Middle frontal gyrus (tissue), 1 donor: ENCODE measurements around the gene GINS3.

Experiments
- DNase-seq: peaks from one replicate; pipeline ENCODE4 v3.0.0-alpha.2; 2015; ENCODE audit warnings: low spot score; ENCODE audit errors: extremely low spot score

Gene GINS3

DNA sequence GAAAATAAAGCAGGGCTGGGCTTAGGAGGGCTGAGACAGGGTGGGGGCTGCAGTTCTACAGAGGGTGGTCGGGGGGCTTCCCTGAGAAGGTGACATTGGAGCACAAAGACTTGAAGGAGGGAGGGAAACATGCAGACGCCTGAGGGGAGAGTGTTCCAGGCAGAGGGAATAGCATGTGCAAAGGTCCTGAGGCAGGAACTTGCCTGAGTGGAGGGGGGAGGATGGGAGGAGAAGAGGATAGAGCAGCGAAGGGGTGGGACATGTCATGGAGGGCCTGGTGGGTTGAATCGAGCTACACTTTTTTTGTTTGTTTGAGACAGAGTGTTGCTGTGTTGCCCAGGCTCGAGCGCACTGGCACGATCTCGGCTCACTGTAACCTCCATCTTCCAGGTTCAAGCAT is 33.0 kb downstream of the GINS3 start:
- no peak for DNase-seq

DNA sequence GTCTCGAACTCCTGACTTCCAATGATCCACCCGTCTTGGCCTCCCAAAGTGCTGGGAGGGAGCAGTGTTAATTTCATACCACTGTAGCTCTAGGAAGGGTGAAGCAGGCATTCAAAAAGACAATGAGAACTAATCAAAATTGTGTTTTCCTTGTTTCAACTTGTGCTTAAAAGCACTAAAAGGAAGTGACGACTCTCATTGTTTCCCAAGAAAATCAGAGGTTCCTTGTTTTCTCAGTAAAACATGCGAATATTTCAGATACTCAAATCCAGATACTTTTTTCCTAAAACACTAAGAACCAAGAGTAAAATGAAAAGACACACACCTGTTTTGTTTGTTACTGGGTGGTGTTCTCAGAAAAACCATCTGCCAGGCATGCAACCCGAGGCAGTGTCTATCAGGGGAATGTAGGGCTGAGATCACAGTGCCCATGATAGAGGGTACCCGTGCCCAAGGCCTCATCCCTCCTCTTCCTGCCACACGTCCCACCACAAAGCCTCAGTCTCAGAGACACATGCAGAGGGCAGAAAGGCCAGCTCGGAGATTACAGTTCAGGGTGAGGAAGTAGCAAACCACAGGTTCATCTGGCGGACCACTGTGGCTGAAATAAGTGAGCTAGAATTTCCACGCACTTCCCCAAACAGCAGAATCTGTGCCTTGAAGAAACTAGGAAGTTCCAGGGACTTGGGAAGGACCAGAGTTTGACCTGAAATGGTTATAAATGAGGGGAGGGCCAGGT is 33.7 kb downstream of the GINS3 start:
- no peak for DNase-seq

DNA sequence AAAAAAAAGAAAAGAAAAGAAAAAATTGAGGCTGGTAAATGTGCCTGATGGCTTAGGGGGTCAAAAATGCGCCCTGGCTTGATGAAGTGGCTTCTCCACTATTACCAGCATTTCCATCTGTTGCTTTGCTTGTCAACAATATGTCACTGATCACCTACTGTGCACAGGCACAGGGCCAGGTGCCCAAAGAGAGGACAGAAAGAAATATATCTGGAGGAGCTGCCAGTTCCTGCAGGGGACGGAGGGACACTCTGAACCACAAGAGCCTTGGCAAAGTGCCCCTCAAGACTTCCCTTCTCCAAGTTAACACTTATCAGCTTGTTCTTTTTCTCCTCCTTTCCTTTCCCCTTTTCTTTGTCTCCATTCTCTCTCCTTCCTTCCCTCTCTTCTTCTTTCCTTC is 34.7 kb downstream of the GINS3 start:
- no peak for DNase-seq

DNA sequence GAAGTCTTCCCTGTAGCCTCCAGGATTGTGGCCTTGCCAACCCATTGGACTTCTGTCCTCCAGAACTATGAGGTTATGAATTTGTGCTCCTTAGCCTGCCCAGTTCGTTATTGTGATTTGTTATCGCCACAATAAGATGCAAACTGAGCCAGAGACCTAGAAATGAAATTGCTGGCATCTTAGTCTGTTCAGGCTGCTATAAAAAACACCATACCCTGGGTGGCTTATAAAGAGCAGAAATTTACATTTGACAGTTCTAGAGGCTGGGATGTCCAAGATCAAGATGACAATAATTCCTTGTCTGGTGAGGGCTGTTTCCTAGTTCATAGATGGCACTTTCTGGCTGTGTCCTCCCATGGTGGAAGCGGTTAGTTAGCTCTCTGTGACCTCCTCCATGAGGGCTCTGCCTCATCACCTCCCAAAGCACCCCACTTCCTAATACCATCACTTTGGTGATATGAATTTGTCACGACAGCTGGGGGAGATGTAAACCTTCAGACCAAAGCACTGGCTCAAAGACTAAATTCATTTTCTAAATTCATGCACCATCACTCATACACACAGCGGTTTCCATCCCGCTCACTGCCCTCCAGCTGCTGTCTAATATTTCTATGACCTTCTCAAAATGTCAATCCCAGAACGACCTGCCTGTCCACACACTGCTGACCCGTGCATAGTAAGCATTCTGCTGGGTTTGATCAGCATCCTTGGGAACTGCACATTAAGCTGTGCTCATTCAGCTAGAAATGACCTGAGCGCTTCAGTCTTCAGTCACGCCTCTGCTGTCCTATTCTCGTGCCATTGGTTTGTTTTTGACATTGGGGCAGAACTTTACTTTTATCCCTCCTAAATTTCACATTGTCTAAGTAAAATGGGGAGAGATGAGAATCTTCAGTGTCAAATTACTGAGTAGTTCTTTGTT is 36.6 kb downstream of the GINS3 start:
- DNase-seq, result no peak

DNA sequence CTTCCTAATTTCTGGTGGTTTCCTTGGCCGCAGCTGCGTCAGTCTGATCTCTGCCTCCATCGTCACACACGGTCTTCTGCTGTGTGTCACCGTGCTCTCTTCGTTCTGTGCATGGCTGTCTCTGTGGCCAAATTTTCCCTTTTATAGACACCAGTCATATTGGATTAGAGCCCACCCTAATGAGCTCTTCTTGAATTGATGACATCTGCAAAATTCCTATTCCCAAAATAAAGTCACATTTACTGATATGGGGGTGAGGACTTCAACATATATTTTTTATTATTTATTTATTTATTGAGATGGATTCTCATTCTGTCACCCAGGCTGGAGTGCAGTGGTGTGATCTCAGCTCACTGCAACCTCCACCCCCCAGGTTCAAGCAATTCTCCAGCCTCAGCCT is 38.4 kb downstream of the GINS3 start:
- DNase-seq, result no peak

DNA sequence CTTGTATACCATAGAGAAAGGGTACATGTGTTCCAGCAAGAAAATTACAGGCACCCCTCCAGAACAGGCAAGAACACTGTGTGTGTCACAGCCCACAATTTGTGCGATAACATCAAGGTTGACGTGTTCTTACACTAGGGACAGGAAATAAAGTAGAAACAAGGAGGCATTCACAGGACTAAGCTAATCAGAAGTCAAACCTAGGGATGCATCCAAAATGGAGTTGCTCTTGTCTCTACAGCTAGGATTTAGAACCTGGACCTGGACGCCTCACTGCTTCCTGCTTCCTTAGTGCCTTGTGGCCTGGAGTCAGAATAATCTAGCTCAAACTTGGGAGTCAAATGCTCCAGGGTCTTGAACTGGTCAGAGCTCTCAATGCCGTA is 41.3 kb downstream of the GINS3 start:
- DNase-seq, result no peak

DNA sequence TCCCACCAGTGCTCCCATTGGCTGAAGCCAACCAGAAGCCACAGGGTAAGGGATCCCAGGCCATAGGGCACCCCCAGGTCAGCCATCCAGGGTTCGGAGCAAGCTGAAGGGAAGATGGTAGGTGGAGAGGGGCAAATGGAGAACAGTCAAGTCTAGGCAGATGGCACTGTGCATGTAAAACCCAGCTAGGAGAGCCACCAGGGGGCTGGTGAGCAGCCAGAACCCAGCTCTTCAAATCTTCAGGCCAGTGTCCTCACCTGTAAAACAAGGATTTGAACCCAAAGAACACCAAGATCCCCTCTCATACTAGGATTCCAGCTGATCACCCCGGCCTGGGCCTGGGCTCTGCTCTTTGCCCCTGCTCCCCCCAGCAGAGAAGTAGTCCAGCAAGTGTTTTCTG is 43.5 kb downstream of the GINS3 start:
- no peak for DNase-seq

DNA sequence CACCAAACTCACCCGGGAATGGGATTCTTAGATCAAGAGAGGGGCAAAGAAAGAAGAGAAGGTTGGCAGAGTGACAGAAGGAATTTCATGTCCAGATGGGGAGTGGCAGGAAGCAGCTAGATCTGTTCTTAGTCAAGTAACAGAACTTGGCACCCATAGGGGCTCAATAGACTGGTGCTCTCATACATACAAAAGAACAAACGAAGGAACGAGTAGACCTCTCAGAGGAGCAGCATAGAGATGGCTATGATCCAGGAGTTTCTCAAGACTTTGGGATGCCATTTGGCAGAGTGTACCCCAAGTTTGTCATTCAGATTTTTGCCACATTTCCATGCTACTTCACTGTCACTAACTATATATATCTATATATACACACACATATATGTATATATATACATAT is 47.9 kb downstream of the GINS3 start:
- no peak for DNase-seq

DNA sequence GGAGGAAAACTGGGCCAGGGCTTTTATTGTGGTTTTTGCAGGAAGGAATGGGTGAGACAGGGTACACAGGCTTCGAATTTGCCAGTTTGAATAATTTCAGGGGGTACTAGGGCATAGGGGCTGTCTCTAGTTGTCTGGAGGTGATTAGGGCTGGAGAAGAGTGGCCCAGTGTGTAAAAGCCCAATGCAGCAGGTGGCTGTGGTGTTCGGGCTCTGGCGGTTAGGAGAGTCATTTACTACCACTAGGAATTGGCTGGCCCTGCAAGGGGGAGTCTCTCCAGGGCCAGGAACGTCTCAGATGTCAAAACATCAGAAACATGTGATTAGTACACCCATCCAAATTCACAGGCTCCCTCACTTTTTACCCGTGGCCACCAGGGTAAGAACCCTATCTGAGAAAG is 50.3 kb downstream of the GINS3 start:
- no peak for DNase-seq

DNA sequence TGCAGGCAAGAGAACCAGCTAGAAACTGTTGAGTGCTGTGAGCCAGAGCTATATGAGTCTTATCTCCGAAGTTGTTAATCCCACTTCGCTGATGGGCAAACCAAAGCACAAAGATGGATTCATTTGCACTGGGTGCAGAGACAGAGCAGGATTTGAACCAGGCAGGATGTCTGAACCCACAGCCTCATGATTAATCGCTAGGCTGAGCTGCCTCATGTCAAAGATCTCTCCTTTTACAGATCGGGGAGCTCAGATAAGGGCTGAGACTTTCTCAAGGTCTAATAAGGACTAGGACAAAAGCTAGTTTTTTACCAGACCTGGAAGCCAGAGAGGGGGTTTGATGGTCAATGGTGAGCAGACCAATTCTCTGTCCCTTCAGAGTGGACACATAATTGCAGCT is 51.5 kb downstream of the GINS3 start:
- no peak for DNase-seq

DNA sequence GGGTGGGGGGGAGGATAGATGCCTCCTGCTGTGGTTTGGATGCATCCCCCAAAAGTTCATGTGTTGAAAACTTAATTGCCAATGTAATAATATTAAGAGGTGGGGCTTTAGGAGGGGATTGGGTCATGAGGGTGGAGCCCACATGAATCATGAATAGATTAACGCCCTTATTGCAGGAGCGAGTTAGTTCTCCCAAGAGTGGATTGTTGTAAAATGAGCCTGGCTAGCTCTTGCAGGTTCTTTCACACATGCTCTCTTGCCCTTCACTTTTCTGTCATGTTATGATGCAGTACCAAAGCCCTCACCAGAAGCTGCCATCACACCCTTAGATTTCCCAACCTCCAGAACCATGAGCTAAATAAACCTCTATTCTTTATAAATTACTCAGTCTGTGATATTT is 52.0 kb downstream of the GINS3 start:
- no peak for DNase-seq

DNA sequence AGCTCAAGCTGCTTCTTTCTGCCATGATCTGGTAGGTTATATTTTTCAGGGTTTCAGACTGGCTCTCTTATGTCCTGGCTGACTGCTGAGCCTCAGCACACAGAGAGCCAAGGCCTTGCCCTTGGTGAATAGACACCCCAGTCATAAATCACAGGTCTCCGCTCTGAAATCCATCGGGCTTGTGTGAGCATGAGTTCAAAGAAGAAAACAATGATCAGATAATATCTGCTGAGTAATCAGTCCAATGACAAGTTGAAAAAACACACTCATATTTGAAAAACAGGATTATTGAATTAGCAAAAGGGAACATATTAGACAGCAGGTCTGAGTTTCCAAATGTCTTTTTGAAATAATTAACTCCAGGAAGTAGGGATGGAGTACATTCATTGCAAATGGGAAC is 56.6 kb downstream of the GINS3 start:
- no peak for DNase-seq

DNA sequence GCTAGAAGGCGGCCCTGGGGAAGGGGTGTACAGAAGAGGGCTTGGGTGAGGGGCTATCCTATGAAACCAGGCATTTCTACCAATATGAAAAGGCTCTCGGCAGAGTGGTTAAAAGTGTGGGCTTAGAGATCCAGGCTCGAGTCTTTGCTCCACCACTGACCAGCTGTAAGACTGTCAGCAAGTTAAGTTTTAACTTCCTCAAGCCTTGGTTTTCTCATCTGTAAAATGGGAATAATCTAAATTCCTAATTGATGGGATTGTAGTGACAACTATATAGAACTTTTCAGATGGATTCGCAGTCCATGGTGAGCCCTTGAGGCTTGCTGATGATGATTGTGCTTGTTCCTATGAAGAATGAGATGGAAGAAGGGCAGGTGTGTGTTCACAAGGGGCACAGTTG is 57.0 kb downstream of the GINS3 start:
- no peak for DNase-seq

DNA sequence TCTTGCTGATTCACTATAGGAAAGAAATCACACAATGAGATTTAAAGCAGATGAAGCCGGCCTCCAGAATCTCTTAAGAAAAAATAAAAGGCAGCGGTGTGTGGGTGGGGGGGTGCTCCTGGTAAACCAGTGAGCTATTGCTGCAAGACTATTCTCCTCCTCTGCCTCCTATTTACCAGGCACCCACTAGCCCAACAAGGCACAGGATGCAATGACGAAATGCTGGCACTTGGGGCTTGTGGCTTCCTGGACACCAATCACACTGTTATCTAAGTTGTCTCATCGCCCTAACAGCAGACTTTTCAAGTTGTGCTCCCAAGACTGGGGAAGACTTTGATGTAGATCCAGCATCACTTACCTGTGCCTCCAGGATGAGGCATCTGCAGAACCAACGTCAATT is 57.5 kb downstream of the GINS3 start:
- no peak for DNase-seq

DNA sequence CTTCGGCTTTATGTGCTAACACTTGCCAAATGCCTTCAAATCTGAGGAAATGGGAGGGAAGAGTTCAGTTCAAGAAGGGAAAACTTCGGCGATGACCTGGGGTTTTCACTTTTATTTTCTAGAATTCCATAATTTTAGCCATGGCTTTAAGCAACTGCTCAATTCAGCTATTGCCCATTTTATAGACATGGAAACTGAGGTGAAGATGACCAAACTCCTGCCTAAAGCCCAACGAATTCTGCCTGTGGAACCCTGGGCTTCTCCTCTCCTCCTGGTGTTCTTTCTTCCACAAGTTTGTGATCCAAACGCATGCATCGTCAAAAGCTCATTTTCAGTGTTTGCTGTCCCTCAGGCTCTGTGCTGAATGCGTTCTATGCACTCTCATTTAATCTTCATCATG is 58.3 kb downstream of the GINS3 start:
- DNase-seq, result no peak

DNA sequence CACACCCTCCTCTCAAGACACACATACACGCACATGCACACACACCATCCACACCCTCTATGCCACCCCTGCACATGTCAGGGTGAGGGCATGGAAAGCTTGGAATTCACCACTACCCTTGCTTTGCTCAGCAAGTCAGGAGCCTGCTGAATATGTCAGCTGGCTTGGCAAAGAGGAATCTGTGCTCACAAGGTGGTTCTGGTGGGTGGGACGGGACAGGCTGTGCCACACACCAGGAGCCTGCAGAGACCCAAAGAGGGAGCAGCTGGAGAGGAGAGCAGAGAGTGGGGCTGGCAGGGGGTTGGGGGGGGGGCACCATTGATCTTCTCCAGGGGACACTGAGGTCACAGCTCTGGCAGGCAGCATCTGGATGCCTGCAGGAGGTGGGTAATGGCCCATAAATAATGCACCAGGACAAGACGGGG is 59.0 kb downstream of the GINS3 start:
- DNase-seq, result no peak

DNA sequence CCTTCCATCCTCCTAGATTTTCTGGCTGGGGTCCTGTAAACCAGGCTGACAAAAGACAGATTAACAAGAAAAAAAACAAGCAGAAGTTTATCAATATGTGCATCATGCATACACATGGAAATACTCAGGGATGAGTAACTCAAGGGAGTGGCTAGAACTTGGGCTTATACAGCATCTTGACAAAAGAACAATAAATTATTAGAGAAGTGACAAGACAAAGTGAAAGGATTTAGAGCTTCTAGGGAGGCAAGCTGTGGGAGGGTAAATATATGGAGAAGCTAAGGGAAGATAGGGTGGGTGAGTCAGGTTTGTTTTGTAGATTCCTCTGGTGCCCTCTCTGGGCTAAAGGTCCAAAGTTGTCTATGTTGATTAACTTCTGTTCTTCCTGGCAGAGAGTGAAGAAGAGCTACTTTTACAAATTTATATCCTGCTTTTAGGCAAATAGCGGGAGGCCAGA is 59.7 kb downstream of the GINS3 start:
- DNase-seq, result no peak

DNA sequence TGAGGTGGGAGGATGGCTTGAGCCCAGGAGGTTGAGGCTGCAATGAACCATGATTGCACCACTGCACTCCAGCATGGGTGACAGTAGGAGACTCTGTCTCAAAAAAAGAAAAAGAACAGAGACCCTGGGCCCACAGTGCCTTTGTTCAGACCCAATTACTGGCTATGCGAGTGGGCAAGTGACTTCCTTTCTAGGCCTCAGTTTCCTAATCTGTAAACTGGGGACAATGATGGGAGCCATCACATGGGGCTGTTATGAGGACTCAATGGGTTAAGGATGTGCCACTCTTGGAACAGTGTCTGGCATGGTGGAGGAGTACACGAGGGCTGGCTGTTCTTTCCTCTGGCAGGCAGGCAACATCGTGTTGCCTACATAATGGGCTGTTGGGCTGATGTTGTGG is 60.4 kb downstream of the GINS3 start:
- DNase-seq, result no peak

DNA sequence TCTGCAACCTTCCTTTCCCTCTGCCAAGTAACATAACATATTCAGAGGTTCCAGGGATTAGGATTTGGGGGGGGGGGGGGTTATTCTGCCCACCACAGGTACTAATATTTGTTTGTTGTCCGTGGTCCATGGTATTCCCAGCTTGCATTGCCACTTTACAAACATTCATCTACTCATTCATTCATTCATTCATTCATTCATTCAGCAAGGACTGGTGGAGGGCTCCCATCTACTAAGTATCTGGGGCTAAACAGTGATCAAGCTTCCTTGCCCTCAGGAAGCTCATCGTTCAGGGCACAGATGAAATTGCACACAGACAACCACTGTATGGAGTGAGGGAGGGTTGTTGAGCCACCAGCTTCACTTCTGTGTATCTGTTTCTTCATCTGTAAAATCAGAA is 61.9 kb downstream of the GINS3 start:
- no peak for DNase-seq

DNA sequence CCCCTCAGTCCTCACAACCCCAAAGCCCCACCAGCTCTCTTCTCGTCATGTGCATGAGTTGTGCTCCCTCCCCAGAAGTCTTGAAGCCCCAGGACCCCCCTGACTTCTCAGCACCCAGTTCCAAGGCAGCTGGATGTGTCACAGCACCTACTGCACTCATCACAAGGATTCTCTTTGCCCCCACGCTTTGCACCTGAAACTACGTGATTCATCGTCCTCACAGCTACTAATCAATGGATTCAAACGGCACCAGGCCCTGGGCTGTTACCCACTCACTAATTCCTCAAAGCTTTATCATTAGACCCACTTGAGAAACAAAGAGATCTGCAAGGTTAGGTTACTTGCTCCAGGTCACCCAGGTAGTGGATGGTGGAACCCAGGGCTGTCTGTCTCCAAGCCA is 62.6 kb downstream of the GINS3 start:
- DNase-seq, result no peak
